HG03521 (cell line): ENCODE results near the gene TENM3.

Experiments
- ATAC-seq: cut with Tn5 transposase; IDR thresholded peaks from one replicate; pipeline ENCODE4 v1.9.1; 2021; ENCODE audit warnings: mild to moderate bottlenecking, moderate library complexity; ENCODE audit not compliant: unreplicated experiment

The TENM3 gene

DNA sequence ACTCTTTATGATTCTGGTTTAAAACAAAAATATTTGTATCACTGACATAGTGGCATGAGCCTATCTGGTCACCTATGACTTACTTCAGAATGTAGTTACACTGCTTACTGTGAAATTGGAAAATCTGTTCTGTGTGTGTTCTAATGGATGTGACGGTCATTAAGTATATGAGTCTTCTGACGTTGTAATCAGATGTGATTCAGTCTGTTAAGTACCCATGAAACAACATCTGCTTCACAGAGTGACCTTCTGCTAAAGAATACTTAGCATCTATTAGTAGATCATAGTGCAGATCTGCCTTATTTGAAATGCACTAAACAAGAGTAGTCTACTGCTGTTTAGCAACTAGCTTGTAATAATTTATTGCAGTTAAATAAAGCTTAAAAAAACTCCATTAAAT lies 356.9 kb downstream of the TENM3 start:
- no peak for ATAC-seq

DNA sequence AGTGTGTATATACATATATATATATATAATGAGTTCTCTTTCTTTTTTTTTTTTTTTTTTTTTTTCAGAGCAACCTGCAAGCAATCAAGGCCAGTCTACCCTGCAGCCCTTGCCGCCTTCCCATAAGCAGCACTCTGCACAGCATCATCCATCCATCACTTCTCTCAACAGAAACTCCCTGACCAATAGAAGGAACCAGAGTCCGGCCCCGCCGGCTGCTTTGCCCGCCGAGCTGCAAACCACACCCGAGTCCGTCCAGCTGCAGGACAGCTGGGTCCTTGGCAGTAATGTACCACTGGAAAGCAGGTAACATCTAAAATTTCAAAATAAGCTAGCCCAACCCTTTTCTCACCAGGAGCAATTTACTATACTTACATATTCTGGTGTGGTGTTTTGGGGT lies 357.7 kb downstream of the TENM3 start:
- ATAC-seq = no peak

DNA sequence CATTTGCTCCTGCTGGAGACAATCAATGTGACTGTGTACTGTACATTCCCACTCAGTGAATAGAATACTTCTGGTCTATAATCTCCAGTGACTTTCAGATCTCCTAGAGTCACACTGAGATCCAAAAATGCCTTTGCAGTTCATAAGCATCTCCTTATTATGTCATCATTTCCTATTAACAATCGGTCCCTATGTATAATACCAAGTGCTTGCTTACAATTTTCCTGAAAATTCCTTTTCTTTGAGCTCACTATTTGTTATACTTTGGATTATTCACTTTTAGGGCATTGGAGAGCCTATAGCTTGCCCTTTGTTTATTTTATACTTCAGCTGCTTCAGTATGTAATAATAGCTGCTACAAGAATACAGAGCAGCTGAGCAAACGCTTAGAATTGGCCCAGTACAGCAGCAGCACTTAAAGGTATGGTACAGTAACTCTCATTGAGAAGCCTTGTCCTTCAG lies 361.0 kb downstream of the TENM3 start:
- no peak for ATAC-seq

DNA sequence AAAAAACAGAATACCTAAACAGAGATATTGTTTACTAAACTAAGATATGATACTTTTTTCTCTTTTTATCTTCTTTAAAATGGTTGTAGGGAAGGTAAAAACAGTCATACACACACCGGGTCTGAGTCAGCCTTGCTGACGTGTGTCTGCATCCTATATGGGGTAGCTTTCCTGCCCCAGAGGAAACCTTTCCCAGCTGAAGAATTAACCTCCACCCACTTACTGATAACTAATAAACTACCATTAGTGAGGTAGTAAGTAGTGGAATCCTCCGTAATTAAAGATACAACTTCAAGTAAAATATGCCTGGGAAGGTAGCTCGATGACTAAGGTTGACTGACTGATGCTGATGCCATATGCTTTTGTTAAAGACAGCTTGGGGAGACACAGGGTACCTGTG lies 361.8 kb downstream of the TENM3 start:
- ATAC-seq = no peak

DNA sequence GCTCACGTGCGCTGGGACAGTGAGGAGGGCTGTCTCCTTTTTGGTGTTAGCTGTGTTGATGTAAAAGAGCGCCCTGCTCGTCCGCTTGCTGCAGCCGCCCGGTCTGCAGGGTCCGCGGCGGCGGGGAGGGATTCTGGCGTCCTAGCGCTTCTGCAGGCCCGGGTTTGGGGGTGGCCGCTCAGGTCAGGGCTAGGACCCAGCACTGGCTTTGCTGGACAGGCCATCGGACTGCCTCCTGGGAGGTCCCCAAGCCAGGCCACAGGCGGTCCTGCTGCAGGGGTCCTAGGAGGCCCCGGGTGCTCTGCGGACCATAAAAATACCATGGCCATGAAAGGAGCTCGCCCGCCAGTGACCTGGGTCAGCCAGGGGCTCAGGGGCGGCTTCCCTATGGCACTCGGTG lies 365.3 kb downstream of the TENM3 start:
- no peak for ATAC-seq

DNA sequence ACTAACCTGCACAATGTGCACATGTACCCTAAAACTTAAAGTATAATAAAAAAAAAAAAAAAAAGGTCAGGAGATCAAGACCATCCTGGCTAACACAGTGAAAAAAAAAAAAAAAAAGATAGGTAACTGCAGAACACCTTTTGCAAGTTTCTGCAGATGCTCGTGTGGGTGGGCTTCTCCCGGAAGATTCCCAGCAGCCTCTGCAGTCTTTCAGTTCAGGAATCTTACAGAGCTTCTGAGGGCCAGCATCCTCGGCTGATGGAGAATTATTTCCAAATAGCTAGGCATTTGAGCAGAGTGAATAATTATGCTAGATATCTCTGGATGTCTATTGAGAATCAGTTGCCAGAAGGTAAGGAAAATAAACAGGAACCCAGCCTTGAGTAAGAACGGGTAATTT lies 373.3 kb downstream of the TENM3 start:
- no peak for ATAC-seq

DNA sequence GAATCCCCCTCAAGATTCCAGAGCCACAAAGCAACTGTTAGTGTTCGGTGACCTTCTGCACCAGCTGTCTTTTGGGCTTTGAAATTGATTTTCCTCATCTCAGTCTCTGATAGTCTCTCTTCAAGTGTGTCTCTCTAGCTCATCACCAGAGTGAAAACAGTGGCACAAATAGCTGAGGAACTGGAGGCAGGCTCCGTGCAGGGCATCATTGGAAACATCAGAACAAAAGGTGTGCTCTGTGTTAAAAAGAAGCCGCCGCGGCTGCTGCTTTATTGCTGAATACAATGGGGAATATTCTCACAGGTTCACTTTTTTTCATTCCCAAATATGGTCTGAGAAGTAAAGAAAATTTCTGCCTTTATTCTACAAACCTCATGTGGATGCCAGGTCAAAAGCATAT lies 376.5 kb downstream of the TENM3 start:
- no peak for ATAC-seq

DNA sequence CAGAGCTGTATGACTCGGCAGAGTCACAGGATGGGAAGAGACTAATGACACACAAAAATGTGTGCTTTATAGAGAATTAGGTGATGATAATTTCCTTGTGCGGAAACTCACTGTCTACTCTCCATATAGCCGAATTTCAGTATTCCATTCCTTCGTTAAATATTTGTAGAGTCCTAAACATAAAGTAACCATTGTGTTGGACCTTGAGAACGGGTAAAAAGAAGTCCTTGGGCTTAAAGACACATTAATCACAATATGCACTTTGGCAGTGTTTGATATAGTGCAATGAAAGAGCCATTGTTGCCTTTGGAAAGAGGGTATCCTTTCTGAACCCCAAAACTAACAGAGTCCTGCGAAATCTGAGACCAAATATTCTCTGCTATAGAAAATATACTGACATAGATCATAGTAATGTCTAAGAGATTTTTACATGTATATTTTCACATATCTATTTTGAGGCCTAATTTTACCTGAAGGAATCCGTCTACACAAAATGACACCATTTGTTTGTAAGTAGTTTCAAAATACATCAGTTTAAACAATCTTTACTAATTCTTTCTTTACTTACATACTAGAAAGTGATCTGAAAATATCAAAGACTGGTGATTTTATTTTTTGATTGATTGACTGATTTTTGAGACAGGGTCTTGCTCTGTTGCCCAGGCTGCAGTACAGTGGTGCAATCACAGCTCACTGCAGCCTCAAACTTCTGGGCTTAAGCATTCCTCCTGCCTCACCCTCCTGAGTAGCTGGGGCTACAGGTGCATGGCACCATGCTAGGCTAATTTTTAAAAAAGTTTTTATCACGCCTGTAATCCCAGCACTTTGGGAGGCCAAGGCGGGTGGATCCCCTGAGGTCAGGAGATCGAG lies 377.1 kb downstream of the TENM3 start:
- no peak for ATAC-seq

DNA sequence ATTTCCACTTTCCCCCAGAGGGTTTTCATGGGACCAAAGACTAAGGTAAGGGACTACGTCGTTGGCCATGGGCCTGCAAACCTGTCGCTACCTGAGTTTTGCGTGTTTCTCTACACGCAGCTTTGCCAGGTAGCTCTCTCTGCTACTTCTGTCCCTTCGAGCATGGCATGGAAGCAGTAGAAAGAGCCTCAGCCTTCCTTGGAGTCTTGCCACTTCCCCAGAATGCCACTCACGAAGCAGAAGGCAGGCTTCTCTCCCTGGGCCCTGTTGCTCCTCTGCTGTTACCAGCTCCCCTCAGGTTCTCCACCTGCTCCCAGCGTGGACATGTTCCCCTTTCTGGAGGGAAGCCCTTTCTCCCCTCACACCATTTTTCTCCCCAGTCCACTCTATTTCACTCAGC lies 381.1 kb downstream of the TENM3 start:
- ATAC-seq = no peak

DNA sequence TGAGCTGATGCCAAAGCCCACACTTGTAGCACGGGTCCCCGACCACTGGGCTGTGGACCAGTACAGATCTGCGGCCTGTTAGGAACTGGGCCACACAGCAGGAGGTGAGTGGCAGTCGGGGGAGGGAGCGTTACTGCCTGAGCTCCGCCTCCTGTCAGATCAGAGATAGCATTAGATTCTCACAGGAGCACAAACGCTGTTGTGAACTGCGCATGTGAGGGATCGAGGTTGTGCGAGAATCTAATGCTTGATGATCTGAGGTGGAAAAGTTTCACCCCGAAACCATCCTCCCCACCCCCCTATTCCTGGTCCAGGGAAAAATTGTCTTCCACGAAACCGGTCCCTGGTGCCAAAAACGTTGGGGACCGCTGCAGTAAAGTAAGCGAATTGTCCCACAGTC lies 382.0 kb downstream of the TENM3 start:
- no peak for ATAC-seq

DNA sequence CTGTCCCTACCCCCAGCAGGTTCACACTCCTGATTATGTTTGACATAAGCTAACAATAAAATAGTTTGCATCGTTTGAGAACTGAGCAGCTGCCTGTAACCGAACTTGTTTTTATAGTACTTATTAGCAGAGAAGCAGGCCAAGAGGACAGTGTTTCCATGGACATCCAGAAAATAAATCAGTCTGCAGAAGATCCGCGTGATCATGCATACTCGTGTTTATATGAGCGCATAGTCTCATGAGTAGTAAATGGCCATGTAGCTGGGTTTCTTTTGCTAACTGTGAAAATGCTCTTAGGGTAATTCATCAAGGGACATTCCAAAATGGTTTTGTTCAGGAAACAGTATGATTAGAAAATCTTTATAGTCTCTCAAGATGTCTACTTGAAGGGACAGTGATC lies 384.8 kb downstream of the TENM3 start:
- no peak for ATAC-seq

DNA sequence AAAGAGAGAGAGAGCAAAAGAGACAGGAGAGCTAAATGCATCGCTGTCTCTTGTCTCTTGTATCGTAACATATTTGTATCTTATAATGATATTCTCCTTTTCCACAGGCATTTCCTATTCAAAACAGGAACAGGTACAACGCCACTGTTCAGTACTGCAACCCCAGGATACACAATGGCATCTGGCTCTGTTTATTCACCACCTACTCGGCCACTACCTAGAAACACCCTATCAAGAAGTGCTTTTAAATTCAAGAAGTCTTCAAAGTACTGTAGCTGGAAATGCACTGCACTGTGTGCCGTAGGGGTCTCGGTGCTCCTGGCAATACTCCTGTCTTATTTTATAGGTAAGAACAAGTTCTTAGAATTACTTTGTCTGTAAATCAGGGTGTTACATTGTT lies 385.3 kb downstream of the TENM3 start:
- no peak for ATAC-seq

DNA sequence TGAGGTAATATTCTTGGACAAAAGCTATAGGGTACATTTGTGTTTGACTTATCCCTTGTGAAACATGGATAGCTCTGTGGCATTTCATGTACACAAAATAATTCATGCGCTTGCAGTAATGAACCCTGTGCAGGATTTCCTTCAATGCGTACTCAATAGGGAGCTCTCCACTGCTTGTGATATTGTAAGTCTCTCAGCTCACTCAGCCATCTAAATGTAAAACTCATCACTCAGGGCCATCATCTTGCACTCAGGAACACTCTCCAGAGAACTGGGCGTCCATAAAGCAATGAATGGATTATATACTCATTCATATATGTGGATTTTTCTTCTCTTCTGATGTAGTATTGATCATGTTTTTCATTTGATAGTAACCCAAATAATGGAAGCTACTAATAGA lies 385.9 kb downstream of the TENM3 start:
- no peak for ATAC-seq

DNA sequence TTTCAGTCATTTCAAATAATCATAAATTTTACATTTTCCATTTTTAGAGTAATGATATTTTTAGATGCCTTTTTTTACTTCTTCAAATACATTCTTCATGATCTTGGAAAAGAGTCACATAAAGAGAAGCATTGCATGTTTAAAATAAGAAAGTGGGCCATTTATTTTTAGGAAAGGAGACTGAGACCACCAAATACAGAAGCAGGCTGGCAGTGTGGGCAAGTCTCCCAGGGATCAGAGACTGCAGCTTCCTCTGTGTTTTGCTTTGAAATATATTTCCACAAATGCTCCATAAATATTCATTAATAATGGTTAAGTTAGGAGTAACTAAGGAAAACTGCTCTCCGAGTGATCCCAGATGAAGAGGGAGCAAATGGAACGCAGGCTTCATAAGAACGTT lies 397.3 kb downstream of the TENM3 start:
- ATAC-seq = no peak

DNA sequence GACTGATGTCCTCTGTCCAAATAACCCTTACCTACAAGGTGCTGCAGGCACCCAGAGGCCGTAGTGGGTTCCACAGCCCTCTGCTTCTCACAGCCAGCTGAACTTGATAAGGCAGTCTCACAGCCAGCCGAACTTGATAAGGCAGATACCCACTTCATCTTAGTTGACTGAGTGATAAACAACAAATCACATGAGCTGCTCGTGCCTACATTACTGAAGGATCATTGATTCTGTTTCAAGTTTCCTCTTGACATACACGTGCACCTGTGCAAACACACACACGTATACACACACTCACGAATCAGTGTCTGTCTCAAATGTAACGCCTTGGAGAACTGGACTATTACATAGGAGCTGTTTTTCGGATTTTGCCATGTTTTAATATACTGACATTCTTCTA lies 397.7 kb downstream of the TENM3 start:
- no peak for ATAC-seq

DNA sequence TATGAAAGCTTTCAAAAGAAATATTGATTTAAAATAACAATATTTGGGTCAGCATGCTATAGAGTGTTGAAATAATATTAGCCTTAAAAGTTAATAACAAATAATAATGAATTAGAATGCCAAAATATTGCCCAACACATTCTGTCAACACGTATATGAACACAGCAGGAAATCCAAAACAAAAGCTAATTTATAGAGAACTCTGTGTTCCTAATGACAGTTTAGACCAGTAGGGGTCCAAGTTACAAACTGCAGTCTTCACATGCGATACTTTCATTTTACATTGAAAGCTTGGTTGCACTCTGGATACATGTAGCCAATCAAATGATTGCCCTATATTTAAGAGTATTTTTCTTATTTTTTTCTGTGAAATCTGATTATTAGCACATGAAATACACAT lies 399.6 kb downstream of the TENM3 start:
- no peak for ATAC-seq

DNA sequence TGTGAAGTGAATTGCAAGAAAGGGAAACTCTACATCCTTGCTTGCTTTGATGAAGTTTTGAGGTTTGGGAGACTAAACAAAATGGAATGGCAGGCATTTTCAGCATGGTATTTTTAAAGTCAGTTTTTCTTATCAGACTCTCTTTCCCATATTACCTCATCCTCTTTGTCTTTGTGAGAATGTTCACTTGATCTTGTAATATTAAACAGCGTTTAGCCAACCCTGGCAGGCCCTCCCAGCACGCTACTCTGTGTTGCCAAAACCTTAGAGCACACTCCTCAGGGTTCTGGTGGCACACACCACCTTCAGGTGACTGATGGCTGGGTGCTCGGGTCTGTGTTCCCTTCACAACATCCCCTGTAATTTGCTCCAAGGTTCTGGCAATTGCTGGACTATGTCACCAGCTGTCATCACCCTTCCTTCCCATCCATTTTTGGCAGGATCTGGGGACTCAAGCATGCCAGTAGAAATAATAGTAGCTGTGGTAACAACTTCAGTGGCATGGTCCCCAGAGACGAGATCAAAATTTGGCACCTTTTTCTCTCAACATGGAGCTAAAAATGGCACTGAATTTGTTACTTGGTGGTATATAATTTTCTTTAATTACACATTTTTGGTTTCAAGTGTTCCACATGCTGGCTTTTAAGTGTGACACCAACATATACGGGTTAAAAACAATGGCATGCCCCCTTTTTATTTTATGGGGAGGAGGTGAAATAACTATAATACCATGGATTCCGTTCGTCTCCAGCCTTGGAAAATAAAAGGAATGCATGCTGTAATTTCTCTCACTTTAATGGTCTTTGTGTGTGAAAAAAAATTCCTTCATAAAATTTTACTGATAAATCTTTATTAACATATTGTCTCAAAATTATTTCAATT lies 400.8 kb downstream of the TENM3 start:
- no peak for ATAC-seq

DNA sequence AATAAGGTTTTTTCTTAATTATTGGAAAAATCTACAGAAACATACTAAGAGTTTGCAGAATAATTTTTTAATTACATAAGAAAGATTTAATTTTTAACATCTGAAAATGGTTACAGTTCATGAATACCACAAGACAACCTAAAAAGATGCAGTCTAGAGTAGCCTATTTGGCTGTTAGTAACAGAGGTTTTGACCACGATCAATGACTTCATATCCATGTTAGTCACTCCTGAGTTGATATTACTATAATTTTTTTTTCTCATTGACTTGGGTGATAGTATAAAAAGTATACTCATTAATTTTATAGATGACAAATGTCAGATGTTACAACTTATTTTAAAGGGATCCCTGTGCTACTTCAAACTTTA lies 401.5 kb downstream of the TENM3 start:
- ATAC-seq = no peak

DNA sequence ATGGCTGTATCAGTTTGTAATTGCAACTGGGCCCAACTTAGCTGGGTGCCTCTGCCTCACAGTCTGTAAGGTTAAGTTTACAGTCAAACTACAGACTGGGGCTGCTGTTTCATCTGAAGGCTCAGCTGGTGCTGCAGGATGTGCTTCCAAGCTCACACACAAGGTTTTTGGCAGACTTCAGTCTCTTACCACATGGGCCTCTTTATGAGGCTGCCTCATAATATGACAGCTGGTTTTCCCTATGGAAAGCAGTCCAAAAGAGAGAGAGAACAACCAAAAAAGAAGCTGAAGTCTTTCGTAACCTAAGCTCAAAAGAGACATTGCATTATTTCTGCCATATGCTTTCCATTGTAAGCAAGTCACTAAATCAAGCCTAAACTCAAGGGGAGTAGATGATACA lies 402.3 kb downstream of the TENM3 start:
- no peak for ATAC-seq

DNA sequence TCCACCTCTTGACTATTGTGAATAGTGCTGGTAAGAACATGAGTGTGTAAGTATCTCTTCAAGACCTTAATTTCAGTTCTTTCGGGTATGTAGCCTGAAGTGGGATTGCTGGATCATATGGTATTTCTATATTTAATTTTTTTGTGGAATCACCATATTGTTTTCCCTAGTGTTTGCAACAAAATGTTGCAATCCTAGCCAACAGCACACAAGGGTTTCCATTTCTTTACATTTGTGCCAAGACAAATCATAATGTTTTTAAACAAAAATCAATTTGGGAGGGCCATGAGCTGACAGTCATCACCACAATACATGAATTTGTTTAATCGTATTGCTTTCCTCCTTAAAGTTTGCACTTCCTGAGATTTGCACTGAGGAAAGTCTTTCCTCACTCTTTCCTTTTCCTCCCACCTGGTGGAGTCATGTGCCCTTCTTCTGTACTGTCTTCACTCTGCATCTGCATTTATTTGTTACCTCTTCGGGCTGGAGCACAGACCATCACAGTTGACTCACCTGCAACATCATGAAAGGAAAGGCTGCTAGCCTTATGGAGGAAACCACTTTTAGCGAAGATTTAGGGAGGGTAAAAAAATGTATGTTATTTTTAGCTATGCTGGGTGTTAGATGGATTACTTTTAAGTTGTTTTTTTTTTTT lies 404.6 kb downstream of the TENM3 start:
- no peak for ATAC-seq

DNA sequence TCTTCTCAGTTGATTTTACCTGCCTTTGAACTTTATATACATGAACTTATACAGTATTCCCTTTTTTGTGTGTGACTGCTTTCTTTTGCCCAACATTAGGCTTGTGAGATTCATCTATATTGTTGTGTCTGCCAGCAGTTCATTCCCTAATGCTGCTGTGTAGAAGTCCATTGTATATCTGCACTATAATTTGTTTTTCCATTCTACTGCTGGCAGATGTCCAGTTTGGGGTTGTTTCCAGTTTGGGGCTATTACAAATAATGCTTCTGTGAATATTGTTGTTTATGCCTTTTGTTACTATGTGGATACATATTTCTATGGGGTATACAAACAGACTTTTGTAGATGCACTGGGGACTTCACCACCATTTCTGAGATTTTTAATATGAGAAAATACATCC lies 405.6 kb downstream of the TENM3 start:
- ATAC-seq = no peak
